ENCODE results near the gene GJE1. TPM values are rescaled to one million over a fixed set of nuclear protein-coding genes. Genes with fewer than 3 reads are reported as not detected.
"Not testable (repeated sequence)": the region's sequence is repeated elsewhere in the genome, so short reads cannot be mapped to it uniquely, and the experiment has no call there.

The GJE1 gene
- total RNA-seq, 1 donor from 2014 or later, result not detected

- TF ChIP-seq CTCF (IDR thresholded peaks at IDR 0.05; ENCODE audit: insufficient read depth, low read length, poor library complexity, severe bottlenecking), result no peak
- no peak for DNase-seq (ENCODE audit: low read depth)
Measured at GRCh38 chr6:142155895-142156757, 23.4 kb downstream of the GJE1 start.

GRCh38 chr6:142156758-142157068, 24.0 kb downstream of the GJE1 start:
- not testable (repeated sequence) for H3K36me3 ChIP-seq (ENCODE audit: control insufficient read depth, insufficient read depth, low read length); DNase-seq (ENCODE audit: low read depth); H3K4me3 ChIP-seq (ENCODE audit: low read depth, low read length); H3K27me3 ChIP-seq (ENCODE audit: control insufficient read depth, insufficient read depth, low read length)

More at GRCh38 chr6:142155895-142156757, 23.4 kb downstream of the GJE1 start:
- no peaks in the 10 kb centered on the region for H3K27me3 ChIP-seq (ENCODE audit: control insufficient read depth, insufficient read depth, low read length)
- no peak overlapping the region for H3K4me3 ChIP-seq (ENCODE audit: low read depth, low read length)
- no peaks in the 10 kb centered on the region for H3K36me3 ChIP-seq (ENCODE audit: control insufficient read depth, insufficient read depth, low read length)

- no peak for TF ChIP-seq CTCF (IDR thresholded peaks at IDR 0.05; ENCODE audit: insufficient read depth, low read length, poor library complexity, severe bottlenecking)
- H3K27me3 ChIP-seq (ENCODE audit: control insufficient read depth, insufficient read depth, low read length), result no peaks in the 10 kb centered on the region
- no peak for DNase-seq (ENCODE audit: low read depth)
Measured at GRCh38 chr6:142162780-142163179, 30.1 kb downstream of the GJE1 start.

GRCh38 chr6:142165227-142165626, 32.5 kb downstream of the GJE1 start:
- no peak for DNase-seq (ENCODE audit: low read depth)
- TF ChIP-seq CTCF (IDR thresholded peaks at IDR 0.05; ENCODE audit: insufficient read depth, low read length, poor library complexity, severe bottlenecking), result no peak
- Histone ChIP-seq H3K27me3 (ENCODE audit: control insufficient read depth, insufficient read depth, low read length) (no peaks in the 10 kb centered on the region), H3K4me3 (ENCODE audit: low read depth, low read length) (no peak overlapping the region), H3K36me3 (ENCODE audit: control insufficient read depth, insufficient read depth, low read length) (no peaks in the 10 kb centered on the region)

More at GRCh38 chr6:142162780-142163179, 30.1 kb downstream of the GJE1 start:
- Histone ChIP-seq H3K36me3 (ENCODE audit: control insufficient read depth, insufficient read depth, low read length) (no peaks in the 10 kb centered on the region), H3K4me3 (ENCODE audit: low read depth, low read length) (no peak overlapping the region)

- no peak for TF ChIP-seq CTCF (IDR thresholded peaks at IDR 0.05; ENCODE audit: insufficient read depth, low read length, poor library complexity, severe bottlenecking)
- no peaks in the 10 kb centered on the region for H3K36me3 ChIP-seq (ENCODE audit: control insufficient read depth, insufficient read depth, low read length)
- no peak for DNase-seq (ENCODE audit: low read depth)
- no peaks in the 10 kb centered on the region for H3K27me3 ChIP-seq (ENCODE audit: control insufficient read depth, insufficient read depth, low read length)
- no peak overlapping the region for H3K4me3 ChIP-seq (ENCODE audit: low read depth, low read length)
Measured at GRCh38 chr6:142167071-142167470, 34.3 kb downstream of the GJE1 start.

- Histone ChIP-seq H3K27me3 (ENCODE audit: control insufficient read depth, insufficient read depth, low read length) (no peaks in the 10 kb centered on the region), H3K4me3 (ENCODE audit: low read depth, low read length) (no peak overlapping the region), H3K36me3 (ENCODE audit: control insufficient read depth, insufficient read depth, low read length) (no peaks in the 10 kb centered on the region)
- TF ChIP-seq CTCF (IDR thresholded peaks at IDR 0.05; ENCODE audit: insufficient read depth, low read length, poor library complexity, severe bottlenecking), result no peak
- DNase-seq (ENCODE audit: low read depth), result no peak
Measured at GRCh38 chr6:142167486-142167885, 34.8 kb downstream of the GJE1 start.

All from kidney epithelial cell (primary cell).